Type B pancreatic cell (in vitro differentiated cells): ENCODE measurements around the gene STOM. TPM values are rescaled to one million over a fixed set of nuclear protein-coding genes. Genes with fewer than 3 reads are reported as not detected.
"Not testable (repeated sequence)": the region's sequence is repeated elsewhere in the genome, so short reads cannot be mapped to it uniquely, and the experiment has no call there.

Source experiments
- DNase-seq: peaks from one replicate; pipeline ENCODE4 v3.0.0; 2021; ENCODE audit warnings: mixed read lengths; ENCODE audit not compliant: unreplicated experiment; ENCODE audit errors: extremely low spot score
- H3K27ac Mint-ChIP-seq: 2 replicates; pipeline ENCODE4 v1.8.0; 2021; ENCODE audit warnings: mild to moderate bottlenecking, mixed read lengths
- H3K27me3 Mint-ChIP-seq: 2 replicates; pipeline ENCODE4 v1.8.0; 2021; ENCODE audit warnings: mixed read lengths
- H3K36me3 Mint-ChIP-seq: 2 replicates; pipeline ENCODE4 v1.8.0; 2021; ENCODE audit warnings: mixed read lengths
- H3K4me1 Mint-ChIP-seq: one replicate; pipeline ENCODE4 v1.8.0; 2021; ENCODE audit warnings: mixed read lengths; ENCODE audit not compliant: unreplicated experiment
- H3K4me3 Mint-ChIP-seq: 2 replicates; pipeline ENCODE4 v1.8.0; 2021; ENCODE audit warnings: mild to moderate bottlenecking, mixed read lengths
- H3K9me3 Mint-ChIP-seq: 2 replicates; pipeline ENCODE4 v1.8.0; 2021; ENCODE audit warnings: mixed read lengths
- total RNA-seq: library from RNA; stranded (reverse); gene quantifications from 2 replicates; pipeline ENCODE4 v1.2.1, GENCODE V29; 2021; ENCODE audit warnings: low replicate concordance
- TF ChIP-seq, protein P1 (sequence below): fragments of 200-600 bp; sonication (generic); conservative IDR thresholded peaks from 2 replicates; pipeline ENCODE4 v1.5.0; 2021; ENCODE audit warnings: antibody characterized with exemption, mild to moderate bottlenecking

Gene STOM
- total RNA-seq, 1 donor from 2014 or later = 30.7 TPM

DNA sequence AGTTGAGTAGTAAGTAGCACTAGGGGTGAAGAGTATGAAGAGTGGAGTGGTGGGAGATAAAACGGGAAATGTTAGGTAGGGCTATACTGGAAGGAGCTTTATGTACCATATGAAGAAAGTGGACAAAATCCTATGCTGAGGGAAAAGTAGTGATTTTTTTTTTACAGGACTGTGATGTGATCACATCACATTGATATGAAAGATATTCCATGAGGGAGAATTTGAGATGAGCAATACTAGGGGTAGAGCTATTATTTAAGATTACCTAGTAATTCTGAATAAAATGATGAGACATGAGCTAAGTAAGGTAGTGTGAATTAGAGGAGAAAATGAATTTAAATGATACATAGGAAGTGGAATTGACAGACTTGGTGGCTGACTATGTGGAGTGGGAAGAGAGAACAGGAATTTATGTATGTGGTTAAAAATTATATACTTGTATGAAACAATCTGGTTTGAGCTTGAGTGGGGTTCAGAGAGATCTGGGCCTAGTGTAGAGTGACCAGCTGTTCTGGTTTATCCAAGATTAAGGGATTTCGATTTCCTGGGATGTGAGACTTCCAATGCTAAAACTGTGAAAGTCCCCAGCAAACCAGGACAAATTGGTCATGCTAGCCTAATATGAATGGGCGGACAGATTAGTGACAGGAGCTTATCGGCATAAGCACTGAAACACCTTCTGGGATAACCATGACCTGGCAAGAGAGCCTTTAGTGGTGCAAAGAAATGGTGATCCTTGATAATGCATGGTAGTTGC lies 29.3 kb upstream of the STOM start:
- Mint-ChIP-seq H3K27me3 (peaks cover 16% of the 10 kb centered on the region), H3K4me3 (no peak overlapping the region), H3K27ac (no peak overlapping the region), H3K9me3 (peaks cover 6% of the 10 kb centered on the region), H3K4me1 (no peaks in the 10 kb centered on the region), H3K36me3 (peaks cover 5% of the 10 kb centered on the region)
- no peak for DNase-seq
- TF ChIP-seq, protein P1, sequence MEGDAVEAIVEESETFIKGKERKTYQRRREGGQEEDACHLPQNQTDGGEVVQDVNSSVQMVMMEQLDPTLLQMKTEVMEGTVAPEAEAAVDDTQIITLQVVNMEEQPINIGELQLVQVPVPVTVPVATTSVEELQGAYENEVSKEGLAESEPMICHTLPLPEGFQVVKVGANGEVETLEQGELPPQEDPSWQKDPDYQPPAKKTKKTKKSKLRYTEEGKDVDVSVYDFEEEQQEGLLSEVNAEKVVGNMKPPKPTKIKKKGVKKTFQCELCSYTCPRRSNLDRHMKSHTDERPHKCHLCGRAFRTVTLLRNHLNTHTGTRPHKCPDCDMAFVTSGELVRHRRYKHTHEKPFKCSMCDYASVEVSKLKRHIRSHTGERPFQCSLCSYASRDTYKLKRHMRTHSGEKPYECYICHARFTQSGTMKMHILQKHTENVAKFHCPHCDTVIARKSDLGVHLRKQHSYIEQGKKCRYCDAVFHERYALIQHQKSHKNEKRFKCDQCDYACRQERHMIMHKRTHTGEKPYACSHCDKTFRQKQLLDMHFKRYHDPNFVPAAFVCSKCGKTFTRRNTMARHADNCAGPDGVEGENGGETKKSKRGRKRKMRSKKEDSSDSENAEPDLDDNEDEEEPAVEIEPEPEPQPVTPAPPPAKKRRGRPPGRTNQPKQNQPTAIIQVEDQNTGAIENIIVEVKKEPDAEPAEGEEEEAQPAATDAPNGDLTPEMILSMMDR = no peak

DNA sequence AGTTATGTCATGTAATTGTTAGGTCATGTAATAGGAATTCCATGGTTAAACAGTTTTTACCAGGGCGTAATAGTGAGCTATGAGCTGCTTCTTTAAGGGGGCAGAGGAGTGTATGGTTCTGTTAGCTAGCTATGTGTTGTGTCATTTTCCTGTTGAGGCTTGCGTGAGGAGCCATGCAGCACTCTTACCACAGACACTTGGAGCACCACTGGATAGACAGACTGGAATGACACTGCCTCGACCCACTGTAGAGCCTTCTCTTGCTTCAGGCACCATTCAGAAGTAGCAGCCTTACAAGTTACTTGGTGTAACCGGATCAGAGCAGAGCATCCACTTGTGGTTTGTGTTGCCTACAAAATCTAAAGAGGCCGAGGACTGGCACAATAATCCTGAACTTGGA lies 28.3 kb upstream of the STOM start:
- no peak for DNase-seq
- Mint-ChIP-seq H3K27ac (peak overlapping the region; percentile 54), H3K36me3 (peaks cover 5% of the 10 kb centered on the region), H3K9me3 (peaks cover 6% of the 10 kb centered on the region), H3K4me3 (no peak overlapping the region), H3K27me3 (peaks cover 16% of the 10 kb centered on the region), H3K4me1 (no peaks in the 10 kb centered on the region)
- TF ChIP-seq, protein P1 = no peak

DNA sequence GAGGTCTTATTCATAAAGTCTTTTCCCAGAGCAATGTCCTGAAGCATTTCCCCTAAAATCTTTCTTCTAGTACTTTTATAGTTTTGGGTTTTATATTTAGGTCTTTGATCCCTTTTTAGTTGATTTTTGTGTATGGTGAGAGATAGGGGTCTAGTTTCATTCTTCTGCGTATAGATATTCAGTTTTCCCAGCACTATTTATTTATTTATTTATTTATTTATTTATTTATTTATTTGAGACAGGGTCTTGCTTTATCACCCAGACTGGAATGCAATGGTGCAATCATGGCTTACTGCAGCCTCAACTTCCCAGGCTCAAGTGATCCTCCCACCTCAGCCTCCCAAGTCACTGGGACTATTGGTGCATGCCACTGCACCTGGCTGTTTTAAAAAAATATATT lies 27.2 kb upstream of the STOM start:
- peaks cover 13% of the 10 kb centered on the region for H3K27me3 Mint-ChIP-seq
- DNase-seq, H3K9me3 Mint-ChIP-seq, H3K4me1 Mint-ChIP-seq, H3K4me3 Mint-ChIP-seq, H3K27ac Mint-ChIP-seq, H3K36me3 Mint-ChIP-seq: not testable (repeated sequence)

DNA sequence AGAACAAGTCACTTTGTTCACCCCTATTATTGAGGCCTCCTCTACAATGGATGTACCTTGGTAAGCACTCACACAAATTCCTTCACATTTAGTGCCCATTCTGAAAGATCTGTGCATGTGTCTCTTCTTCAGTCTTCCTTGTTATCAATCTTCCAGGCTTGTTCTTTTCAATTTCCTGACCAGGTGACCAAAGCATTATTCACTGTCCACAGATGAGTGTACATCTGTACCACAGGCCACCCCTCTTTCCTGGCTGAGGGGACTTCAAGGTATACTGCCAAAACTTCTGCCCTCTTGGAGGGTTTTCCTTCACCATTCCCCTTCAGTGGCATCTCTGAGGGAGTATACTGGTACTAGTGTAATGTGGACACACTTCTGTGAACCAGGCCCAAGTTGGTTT lies 25.5 kb upstream of the STOM start:
- Mint-ChIP-seq H3K27ac (no peak overlapping the region), H3K36me3 (peaks cover 5% of the 10 kb centered on the region), H3K9me3 (peaks cover 6% of the 10 kb centered on the region), H3K4me1 (no peaks in the 10 kb centered on the region), H3K4me3 (no peak overlapping the region), H3K27me3 (peaks cover 4% of the 10 kb centered on the region)
- TF ChIP-seq, protein P1 = no peak
- DNase-seq = no peak

DNA sequence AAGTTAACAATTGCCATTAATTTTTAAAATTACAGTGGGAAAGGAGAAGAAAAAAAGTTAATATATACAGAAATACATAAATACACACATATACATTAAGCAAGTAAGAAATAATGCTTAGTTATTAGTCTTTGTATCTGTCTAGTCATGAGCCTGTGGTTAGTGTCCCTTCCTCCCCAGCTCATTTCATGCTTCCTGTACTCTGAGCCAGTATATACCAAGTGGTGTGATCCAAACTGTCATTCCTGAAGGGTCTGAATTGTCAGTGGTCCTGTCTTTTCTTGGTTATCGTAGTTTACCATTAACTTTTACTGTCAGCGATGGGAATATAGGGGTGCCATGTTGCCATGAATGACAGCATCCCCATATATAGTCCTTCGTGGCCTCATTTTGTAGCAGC lies 24.2 kb upstream of the STOM start:
- TF ChIP-seq, protein P1 = no peak
- H3K27me3 Mint-ChIP-seq = no peaks in the 10 kb centered on the region
- no peaks in the 10 kb centered on the region for H3K4me1 Mint-ChIP-seq
- DNase-seq = no peak
- H3K9me3 Mint-ChIP-seq = peaks cover 6% of the 10 kb centered on the region
- H3K27ac Mint-ChIP-seq = no peak overlapping the region
- no peak overlapping the region for H3K4me3 Mint-ChIP-seq
- peaks cover 5% of the 10 kb centered on the region for H3K36me3 Mint-ChIP-seq

DNA sequence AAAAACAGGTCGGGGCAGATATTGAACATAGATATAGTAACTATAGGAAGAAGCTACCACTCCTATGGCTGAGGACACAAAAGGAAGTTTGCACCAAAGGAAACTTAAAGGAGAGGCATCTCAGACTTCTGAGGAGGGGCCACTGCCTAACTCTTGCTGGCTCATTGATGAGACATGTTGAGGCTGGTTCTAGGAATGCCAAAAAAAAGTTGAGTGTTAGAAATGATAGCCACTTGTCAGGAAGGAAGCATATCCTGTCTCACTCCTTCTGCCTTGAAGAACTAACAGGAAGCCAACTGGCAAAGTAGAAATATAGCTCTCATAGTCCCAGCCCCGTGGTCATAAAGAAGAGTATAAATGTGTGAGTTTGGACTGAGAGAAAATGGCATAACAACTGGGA lies 23.3 kb upstream of the STOM start:
- TF ChIP-seq, protein P1 = no peak
- Mint-ChIP-seq H3K9me3 (peaks cover 6% of the 10 kb centered on the region), H3K27me3 (no peaks in the 10 kb centered on the region), H3K36me3 (peaks cover 5% of the 10 kb centered on the region), H3K4me1 (no peaks in the 10 kb centered on the region), H3K27ac (peak overlapping the region; percentile 92), H3K4me3 (peak overlapping the region; percentile 52)
- no peak for DNase-seq
